HG02759 (cell line): ENCODE results near the gene UGCG.
"Not testable (repeated sequence)": the region's sequence is repeated elsewhere in the genome, so short reads cannot be mapped to it uniquely, and the experiment has no call there.

ENCODE experiments used
- ATAC-seq: cut with Tn5 transposase; IDR thresholded peaks from one replicate; pipeline ENCODE4 v1.9.1; 2021; ENCODE audit warnings: mild to moderate bottlenecking, moderate library complexity; ENCODE audit not compliant: unreplicated experiment

UGCG gene

DNA sequence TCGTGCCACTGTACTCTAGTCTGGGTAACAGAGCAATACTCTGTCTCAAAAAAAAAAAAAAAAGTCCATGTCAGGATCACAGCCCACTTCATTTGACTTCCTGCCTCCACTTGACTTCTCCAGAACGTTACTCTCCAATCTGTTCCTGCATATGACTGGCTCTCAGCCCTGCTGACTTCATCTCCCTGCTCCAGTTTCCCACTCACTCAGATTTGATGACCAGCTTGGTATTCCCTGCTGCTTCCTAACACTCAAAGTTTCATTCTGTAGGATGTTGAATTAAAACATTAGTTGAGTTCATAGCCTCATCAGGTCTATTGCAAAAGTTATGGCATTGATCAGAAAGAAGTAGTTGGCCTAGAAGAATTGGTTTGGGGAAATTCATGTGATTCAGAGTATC, 52.3 kb downstream of the UGCG start:
- no peak for ATAC-seq

- ATAC-seq = no peak
These were observed 53.3 kb downstream of the UGCG start for GRCh38 chr9:111949919-111950318.

- ATAC-seq = no peak
These were observed 55.9 kb downstream of the UGCG start for GRCh38 chr9:111952559-111952958.

DNA sequence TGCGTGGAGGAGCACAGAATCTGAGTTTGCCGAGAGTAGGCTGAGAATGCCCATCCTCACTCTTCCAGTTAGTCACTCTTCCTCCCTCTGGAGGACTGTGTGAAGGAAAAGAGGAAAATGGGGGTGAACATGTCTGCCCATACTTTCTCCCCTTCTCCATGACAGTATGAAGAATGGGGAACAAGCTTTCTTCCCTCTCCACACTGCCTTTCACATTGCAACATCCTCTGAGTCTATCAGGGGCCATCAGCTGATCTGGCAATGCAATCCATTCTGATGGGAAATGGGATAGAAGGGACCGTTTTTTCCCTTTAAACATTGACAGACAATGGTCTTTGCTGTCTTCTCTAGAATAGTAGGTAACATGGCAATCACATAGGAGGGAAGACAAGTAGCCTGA, 56.8 kb downstream of the UGCG start:
- ATAC-seq = no peak

- no peak for ATAC-seq
These were observed 58.4 kb downstream of the UGCG start for GRCh38 chr9:111955048-111955447.

- peak; percentile 51 for ATAC-seq
These were observed 61.4 kb downstream of the UGCG start for GRCh38 chr9:111957856-111958631.

DNA sequence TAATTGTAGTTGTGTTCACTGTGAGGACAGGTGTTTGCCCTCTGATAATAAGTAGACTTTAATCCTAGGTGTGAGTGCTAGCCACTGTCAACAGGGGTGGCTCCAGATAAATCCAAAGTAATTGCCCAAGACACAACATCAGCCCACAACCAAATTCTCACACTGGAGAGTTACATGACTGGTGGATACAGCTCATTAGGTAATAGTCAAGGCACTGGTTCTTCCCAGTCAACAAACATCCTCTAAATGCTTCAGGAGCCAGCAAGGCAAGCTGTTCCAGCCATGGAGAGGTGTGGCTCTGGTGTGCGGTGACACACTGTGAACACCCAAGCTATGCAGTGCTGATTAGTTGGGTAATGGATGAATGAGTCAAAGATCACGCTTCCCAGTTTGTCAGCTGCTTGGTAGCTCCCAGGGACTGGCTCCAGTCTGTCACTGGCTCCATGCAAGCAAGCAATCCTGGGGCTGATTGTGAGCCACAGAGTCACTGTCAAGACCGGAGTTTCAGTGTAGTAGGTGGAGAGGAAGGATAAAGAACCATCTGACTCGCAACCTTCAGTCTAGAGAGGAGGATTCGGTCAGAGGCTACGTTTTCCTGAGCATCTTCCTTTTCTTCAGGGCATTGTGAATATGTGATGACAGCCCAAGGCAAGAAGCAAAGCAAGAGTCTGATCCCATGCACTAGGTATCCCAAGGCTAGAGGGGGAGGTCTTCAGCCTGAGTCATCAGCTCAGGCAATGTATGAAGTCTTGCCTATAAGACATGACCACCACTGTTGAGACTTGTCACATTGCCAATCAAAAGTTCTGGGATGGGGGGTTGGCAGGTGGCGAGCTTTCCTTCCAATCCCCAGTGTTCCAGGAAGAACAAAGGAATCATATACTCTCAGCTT, 63.1 kb downstream of the UGCG start:
- no peak for ATAC-seq

DNA sequence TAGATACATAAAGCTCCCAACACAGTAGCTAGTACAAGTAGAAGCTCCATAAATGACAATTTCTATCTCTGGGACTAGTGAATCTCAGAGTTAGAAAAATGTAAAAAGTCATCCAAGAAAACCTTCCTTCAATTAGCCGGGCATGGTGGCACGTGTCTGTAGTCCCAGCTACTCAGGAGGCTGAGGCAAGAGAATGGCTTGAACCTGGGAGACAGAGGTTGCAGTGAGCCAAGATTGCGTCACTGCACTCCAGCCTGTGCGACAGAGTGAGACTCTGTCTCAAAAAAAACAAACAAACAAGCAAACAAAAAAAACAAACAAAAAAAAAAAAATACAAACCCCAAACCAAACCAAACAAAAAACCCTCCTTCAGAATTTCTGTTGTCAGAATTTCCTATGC, 63.9 kb downstream of the UGCG start:
- ATAC-seq = not testable (repeated sequence)

DNA sequence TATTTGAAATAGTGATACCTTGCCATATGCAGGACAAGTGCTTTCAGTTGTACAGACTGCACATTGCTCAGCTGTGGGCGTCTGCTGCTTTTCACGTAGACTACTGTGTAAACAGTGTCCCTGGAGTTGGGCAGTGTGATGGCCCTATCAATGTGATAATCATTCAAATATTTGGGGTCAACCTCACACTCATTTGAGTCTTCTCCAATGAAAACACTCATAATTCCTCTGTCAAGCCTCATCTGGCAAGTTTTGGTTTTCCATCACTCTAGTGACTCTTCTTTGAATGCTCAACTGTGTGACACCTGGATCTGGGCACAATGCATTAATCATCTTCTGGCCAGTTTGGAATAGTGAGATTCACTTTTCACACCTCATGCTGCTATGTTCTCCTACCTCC, 64.4 kb downstream of the UGCG start:
- ATAC-seq = no peak

- no peak for ATAC-seq
These were observed 65.0 kb downstream of the UGCG start for GRCh38 chr9:111961575-111961974.

- ATAC-seq = no peak
These were observed 65.4 kb downstream of the UGCG start for GRCh38 chr9:111962021-111962420.

DNA sequence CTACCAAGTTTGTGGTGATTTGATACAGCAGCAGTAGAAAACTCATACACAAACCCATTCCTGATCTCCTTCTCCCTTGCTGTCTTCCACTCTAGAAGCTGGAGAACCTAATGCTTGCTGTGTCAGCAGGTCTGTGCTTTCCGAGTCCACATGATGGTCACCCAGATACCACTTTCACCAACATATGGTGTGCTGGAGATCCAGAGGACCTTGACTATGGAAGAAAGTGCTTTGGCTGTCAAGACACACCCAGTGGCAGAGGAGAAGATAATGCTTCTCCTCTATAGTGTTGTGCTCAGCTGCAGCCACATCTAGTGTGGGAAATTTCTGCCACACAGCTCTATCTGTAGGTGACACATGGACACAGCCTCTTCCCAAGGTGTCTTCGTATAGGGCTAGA, 67.4 kb downstream of the UGCG start:
- no peak for ATAC-seq

GRCh38 chr9:111965566-111966019, 69.0 kb downstream of the UGCG start:
- ATAC-seq = peak; percentile 78

DNA sequence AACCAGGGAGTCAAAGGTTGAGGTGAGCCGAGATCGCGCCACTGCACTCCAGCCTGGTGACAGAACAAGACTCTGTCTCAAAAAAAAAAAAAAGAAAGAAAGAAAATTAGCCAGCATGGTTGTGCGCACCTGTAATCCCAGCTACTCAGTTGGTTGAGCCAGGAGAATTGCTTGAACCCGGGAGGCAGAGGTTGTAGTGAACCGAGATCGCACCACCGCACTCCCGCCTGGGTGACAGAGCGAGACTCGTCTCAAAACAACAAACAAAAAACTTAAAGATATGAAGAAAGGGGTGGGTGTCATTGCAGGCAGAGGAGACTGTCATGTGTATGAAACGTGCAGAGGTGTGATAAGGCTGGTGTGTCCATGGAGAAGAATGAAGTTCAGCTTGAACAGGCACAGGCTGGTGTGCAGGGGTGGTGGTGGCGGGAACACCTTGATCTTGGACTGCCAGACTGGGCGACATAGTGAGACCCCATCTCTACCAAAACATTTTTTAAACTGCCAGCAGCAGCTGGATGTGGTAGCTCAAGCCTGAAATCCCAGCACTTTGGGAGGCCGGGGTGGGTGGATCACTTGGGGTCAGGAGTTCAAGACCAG, 69.6 kb downstream of the UGCG start:
- no peak for ATAC-seq

- no peak for ATAC-seq
These were observed 70.3 kb downstream of the UGCG start for GRCh38 chr9:111966861-111967291.

DNA sequence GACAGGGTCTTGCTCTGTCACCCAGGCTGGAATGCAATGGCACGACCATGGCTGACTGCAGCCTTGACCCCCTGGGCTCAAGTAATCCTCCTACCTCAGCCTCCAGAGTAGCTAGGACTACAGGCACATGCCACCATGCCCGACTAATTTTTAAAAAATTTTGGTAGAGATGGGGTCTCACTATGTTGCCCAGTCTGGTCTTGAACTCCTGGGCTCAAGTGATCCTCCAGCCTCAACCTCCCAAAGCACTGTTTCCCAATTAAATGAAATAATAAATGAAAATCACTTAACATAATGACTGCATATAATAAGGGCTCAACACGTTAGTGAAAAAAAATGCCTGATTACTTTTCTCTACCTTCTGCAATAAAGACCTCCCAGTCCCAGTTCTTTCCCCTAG, 71.0 kb downstream of the UGCG start:
- no peak for ATAC-seq

- ATAC-seq = peak; percentile 33
These were observed 72.4 kb downstream of the UGCG start for GRCh38 chr9:111969061-111969460.

DNA sequence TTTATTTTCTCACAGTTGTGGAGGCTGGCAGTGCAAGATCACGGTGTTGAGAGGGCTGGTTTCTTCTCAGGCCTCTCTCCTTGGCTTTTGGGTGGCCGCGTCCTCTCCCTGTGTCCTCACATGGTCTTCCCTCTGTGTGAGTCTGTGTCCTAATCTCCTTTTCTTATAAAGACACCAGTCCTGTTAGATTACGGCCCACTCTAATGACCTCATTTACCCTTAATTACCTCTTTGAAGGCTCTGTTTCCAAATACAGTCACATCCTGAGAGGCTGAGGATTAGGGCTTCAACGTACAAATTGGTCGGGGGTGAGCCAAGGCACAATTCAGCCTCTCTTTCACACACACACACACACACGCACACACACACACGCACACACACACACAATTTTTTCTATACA, 73.0 kb downstream of the UGCG start:
- ATAC-seq = no peak

- no peak for ATAC-seq
These were observed 74.2 kb downstream of the UGCG start for GRCh38 chr9:111970827-111971226.

- no peak for ATAC-seq
These were observed 77.6 kb downstream of the UGCG start for GRCh38 chr9:111974092-111974681.

DNA sequence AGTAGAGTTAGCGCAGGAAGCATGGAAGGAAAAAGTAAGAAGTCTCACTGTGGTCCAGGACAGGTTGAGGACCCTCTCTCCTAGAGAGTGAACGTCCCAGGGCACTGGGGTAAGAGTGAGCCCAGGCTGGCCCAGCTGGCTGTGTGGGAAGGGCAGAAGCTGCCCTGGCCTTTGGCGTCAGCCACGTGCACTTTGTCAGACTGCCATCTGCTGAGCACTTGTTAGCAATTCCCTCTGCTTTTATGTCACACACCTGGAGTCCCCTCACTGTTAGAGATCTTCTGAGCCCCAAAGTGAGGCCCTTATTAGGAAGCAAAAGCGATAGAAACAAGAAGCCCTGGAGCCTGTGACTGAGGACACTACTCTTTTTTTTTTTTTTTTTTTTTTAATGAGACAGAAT, 79.1 kb downstream of the UGCG start:
- no peak for ATAC-seq
